ENCODE measurements around the gene LYL1.

LYL1 gene

GRCh38 chr19:13104360-13104847, 1.7 kb upstream of the LYL1 start:
- DNase-seq, result peak; percentile 60

DNA sequence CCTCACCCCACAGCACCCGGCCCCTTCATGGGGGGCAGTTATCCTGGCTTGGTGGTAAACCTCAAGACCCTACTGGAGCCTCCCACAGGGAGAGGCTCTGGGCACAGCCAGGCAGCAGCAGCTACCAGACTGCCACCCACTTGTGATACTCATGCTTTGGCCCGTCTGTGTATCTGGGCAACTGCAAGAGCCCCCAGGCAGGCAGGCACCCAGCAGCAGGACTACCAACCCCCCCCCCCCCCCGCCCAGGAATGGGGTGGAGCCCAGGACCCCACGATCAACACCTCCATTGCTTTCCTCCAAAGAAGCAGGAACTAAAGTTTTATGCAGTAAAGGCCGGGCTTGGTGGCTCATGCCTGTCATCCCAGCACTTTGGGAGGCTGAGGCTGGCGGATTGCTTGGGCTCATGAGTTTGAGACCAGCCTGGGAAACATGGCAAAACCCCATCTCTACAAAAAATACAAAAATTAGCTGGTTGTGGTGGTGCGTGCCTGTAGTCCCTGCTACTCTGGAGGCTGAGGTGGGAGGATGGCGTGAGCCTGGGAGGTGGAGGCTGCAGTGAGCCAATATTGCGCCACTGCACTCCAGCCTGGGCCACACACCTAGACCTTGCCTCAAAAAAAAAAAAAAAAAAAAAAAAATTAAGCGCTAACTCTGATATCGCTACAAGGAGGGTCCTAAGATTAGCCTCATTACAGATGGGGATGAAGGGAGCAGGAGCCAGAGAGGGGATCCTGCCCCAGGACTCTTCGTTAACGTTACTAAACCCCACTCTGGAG, 1.1 kb upstream of the LYL1 start:
- DNase-seq, result no peak

DNA sequence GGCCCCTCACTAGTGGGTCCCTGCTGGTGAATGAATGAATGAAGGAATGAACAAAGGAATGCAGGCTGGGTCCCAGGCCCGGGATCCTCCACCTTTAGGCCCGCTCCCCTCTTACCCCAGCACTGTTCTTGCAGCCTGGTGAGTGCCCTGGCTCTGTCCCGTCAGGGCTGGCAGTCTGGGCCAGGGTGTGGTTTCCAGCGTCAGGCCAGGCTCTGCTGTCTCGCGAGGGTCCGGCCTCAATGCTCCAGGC, 317 bp downstream of the LYL1 start:
- no peak for DNase-seq

DNA sequence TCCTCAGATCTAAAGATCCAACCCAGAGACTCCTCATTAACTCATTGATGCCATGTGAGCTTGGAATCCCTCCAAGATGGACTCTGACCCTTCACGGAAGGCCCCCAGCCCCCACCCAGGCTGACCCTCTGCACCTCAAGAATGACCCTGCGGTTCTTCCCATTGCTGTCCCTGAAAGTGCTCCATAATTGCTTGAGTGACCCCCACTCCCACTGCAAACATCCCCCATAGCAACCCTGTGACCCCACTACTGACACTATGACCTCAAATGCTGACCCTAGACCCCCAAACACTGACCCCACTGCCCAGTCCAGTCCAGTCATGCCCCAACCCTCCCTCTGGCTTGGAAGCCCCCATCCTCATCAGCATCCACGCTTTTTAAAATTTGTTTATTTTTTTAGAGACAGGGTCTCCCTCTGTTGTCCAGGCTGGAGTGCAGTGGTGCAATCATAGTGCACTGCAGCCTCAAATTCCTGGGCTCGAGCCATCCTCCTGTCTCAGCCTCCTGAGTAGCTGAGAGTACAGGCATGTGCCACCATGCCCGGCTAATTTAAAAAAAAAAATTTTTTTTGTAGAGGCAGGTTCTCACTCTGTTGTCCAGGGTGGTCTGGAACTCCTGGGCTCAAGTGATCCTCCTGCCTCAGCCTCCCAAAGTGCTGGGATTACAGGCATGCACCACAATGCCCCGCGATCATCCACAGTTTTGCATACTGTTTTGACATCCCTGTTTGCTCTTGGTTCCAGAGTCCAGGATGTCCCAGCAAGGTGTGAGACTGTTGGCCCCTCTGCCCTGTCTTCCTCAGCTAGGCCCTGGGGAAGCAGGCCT, 855 bp downstream of the LYL1 start:
- DNase-seq, result no peak

- peak; percentile 63 for DNase-seq
Observed at GRCh38 chr19:13100841-13101589, 1.6 kb downstream of the LYL1 start.

DNA sequence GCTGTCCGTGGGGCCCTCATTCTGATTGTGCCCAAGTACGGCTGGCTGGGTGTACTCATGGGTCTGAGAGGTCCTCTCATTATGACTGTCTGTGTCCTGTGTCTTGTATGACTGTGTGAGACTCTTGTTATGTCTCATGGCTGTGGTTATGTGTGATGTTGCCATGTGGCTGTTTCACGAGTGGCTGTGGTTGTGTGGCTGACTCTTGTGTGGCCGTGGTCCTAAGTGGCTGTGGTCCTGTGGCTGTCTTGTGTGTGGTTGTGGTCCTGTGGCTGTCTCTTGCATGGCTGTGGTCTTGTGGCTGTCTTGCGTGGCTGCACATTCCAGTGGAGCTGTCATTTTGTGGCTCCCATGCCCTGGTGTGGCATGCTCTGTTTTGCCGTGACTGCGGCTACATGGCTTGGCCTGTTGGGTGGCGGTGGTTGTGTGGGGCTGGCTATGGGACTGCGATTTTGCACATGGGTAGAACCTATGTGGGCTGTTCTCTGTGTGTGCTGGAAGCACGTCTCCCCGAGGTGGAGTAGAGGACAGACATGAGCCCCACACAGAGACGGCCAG, 2.5 kb downstream of the LYL1 start:
- DNase-seq, result no peak

DNA sequence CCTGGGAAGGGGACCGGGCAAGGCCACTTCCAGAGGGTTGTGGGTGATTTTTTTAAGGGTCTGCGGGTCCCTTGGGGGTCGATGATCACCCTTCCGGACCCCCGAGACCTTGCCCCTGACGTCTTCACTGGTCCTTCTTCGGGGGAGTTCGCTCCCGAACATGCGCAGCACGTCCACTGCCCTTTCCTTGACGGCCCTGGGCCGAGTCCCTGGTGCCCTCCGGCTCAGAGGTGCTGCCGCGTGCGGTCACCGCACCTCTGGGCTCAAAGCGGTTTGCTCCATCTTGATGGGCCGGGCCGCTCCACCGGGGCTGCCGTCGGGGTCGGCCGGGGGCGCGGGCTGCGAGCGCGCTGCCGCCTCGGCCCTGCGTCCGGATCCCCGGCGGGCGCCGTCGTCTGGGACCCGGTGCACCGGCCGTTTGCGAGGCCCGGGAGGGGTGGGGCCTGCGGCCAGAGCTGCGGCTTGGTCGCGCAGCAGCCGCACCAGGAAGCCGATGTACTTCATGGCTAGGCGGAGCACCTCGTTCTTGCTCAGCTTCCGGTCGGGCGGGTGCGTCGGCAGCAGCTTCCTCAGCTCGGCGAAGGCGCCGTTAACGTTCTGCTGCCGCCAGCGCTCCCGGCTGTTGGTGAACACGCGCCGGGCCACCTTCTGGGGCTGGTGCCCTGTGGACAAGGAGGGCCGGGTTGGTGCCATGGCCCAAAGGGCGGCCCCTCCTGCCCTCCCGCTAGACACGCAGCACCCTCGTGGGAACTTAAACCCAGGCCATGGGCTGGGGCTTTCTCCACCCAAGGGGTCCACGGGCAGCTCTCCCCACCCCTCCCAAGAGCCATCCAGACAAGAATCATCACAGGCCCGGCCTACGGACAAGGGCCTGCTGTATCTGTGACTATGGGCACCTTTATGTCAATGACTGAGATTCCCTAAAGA, 3.3 kb downstream of the LYL1 start:
- DNase-seq, result no peak

GRCh38 chr19:13098277-13099072, 4.2 kb downstream of the LYL1 start:
- DNase-seq, result no peak

DNA sequence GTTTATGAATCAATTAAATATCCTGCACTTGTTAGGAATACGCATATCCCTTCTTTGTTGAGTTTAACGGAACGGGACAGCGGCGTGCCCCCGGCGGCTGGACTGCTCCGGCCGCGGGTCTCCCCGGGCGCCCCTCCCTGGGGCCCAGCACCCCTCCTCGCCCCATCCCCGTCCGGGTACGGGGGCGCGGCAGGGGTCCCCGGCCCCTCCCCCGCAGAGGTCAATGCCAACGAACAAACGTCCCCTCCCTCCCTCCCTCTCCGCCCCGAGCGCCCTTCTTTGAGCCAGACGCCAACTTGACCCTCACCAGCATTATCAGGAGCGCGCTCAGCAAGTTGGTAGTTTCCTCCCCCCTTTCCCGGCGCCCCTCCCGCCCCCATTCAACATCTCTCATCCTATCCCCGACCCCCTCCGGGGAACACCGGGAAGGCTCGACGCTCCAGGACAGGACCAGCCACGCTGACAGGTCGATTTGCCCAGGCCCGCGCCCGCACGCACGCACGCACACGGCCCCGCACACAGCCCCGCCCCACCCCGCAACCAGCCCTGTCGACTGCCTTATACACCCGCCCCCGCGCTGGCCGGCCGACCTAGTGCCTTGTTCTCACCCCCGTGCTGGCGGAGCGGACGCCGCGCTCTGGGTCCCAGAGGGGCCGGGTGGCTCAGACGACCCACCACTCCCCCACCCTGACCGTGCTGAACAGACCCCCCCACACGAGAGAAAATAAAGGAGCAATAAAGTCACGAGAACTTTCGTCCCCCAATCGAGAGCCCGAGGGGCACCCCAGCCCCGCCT, 5.0 kb downstream of the LYL1 start:
- no peak for DNase-seq

- no peak for DNase-seq
Observed at GRCh38 chr19:13097033-13097462, 5.6 kb downstream of the LYL1 start.

GRCh38 chr19:13095934-13096927, 6.4 kb downstream of the LYL1 start:
- DNase-seq, result peak; percentile 63

DNA sequence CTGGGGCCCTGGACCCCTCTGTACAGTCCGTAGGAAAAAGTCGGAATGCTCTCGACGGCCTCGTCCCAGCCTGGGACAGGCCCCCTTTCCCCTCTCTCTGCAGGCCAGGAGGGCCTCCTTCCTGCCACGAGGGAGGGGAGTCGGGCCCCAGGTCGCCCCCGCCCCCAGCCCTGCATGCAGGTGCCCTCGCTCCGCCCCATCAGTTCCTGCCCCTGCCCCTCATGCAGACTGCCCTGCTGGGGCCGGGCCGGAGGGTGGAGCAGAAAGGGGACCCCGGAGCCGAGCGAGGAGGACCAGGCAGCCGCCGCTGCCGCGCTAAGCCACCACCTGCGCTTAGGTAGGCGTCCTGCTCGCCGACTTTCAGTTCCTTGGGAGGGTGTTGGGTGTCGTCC, 7.3 kb downstream of the LYL1 start:
- no peak for DNase-seq

- peak; percentile 54 for DNase-seq
Observed at GRCh38 chr19:13094771-13095392, 7.8 kb downstream of the LYL1 start.

DNA sequence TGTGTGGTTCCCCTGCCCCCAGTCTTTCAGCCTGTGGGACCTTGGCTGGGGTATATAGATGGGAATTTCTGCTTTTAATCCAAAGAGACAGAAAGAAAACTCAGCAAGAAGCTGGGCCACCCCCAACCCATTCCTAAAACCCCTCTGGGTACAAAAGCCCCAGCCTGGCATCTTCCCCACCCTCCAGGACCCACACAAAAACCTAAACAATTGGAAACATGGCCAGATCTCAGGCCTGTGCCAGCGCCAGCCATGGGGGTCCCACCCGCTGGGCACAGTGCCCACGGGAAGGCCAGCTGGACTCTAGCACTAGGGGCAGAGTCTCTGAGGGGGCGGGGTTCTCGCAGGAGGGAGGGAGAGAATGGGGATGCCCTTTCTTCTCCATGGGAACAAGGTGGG, 8.6 kb downstream of the LYL1 start:
- DNase-seq, result no peak

- DNase-seq, result peak; percentile 96
Observed at GRCh38 chr19:13093407-13094105, 9.1 kb downstream of the LYL1 start.

DNA sequence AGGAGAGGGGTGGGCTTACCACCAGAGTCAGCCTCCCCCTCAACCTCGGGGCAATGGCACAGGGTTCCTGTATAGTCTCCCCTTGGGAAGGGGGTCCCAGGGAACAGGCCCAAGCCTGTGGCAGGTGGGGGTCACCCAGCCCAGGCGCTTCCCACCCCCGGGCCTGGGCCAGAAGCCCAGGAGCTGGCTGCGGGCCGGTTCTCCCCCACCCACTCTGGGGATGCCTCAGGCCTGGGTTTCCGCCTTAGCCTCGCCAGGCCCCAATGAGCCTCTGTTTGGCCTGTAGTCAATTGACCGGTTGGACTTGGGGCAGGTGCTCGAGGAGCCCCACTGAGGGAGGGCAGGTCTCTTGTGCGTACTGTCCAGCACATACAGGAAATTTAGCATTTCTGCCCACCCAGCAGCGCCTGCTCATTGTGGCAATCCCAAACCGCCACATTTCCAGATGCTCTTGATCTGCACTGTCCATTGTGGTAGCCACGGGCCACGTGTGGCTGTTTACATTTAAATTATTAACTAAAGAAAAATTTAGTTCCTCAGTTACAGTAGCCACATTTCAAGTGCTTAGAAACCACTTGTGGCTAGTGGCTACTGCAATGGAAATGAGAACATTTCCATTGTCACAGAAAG, 9.9 kb downstream of the LYL1 start:
- DNase-seq, result no peak

DNA sequence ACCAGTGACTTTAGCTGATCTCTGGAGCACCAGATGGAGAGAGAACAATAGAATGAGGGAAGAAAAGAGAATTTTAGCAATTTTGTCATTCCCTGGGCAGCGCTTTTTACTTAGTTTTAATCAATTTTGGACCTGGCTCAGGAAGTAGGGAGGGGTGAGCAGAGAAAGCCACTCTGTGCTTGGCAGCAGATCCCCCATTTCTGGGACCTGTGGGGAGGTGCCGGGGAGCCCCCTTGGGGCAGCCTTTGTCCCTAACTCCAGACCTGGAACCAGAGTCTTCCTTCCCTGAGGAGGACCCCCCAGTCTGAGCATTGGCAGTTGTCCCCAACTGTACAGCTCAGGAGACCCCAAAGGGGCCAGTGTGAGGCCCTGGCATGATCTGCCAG, 10.5 kb downstream of the LYL1 start:
- DNase-seq, result no peak

Data from 8988T (cell line).